ENCODE measurements around the gene PFKL.

The PFKL gene

GRCh38 chr21:44304877-44305293 is 5.0 kb downstream of the PFKL start:
- no peak for DNase-seq (ENCODE audit: low read depth)
- H3K4me3 ChIP-seq (ENCODE audit: low read depth, low read length) = no peak overlapping the region
- TF ChIP-seq, protein P1, sequence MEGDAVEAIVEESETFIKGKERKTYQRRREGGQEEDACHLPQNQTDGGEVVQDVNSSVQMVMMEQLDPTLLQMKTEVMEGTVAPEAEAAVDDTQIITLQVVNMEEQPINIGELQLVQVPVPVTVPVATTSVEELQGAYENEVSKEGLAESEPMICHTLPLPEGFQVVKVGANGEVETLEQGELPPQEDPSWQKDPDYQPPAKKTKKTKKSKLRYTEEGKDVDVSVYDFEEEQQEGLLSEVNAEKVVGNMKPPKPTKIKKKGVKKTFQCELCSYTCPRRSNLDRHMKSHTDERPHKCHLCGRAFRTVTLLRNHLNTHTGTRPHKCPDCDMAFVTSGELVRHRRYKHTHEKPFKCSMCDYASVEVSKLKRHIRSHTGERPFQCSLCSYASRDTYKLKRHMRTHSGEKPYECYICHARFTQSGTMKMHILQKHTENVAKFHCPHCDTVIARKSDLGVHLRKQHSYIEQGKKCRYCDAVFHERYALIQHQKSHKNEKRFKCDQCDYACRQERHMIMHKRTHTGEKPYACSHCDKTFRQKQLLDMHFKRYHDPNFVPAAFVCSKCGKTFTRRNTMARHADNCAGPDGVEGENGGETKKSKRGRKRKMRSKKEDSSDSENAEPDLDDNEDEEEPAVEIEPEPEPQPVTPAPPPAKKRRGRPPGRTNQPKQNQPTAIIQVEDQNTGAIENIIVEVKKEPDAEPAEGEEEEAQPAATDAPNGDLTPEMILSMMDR (IDR thresholded peaks at IDR 0.05; ENCODE audit: control insufficient read depth, extremely low read depth, insufficient read depth) = peak; percentile 61

DNA sequence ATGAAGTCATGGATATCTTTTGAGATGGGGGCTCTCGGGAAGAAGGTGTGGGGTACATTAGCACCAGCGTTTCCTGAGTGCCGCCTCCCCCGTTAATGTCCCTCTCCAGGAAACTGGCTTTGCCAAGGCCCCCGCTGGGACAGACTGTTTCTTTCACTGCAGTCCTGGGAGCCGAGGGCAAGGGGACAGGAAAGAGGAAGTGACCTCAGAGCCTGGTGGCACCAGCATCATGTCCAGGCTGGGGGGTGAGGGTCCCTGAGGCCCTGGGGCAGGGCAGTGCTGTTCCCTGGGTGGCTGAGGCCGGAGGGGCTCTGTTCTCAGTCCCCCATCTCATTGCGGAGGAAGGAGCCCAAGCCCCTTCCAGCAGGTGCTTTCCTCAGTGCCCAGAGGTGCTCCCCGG is 5.8 kb downstream of the PFKL start:
- TF ChIP-seq, protein P1 (IDR thresholded peaks at IDR 0.05; ENCODE audit: control insufficient read depth, extremely low read depth, insufficient read depth) = no peak
- H3K4me3 ChIP-seq (ENCODE audit: low read depth, low read length) = no peak overlapping the region
- DNase-seq (ENCODE audit: low read depth) = no peak

GRCh38 chr21:44306936-44307704 is 7.3 kb downstream of the PFKL start:
- H3K4me3 ChIP-seq (ENCODE audit: low read depth, low read length) = no peak overlapping the region
- TF ChIP-seq, protein P1 (IDR thresholded peaks at IDR 0.05; ENCODE audit: control insufficient read depth, extremely low read depth, insufficient read depth) = no peak
- no peak for DNase-seq (ENCODE audit: low read depth)

DNA sequence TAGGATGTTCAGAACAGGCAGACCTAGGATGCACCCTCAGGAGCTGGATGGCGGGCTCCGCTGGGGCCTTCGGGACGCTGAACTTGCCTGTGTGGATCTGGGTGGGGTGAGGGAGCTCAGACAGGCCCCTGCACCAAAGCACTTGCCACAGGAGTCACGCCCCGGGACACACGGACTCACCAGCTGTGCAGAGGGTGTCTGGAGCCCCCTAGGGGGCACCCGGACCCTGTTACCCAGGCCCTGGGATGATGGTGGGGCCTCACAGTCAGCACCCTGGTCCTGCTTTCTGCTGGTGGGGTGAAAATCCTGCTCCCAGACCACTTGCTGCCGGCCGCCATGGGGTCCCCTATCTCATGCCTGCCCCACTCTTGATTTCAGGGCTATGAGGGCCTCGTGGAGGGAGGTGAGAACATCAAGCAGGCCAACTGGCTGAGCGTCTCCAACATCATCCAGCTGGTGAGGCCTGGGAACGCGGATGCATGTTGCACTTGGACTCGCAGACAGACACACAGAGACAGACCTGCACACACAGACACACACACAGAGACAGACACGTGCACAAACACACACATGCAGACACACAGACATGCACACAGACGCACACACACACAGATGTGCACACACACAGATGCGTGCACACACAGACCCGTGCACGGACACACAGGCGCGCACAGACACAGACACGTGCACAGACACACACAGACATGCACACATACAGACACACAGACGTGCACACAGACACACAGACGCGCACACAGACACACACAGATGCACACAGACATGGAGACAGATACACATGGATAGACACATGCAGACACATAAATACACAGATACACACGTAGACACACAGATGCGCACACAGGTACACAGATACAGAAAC is 11.0 kb downstream of the PFKL start:
- TF ChIP-seq, protein P1 (IDR thresholded peaks at IDR 0.05; ENCODE audit: control insufficient read depth, extremely low read depth, insufficient read depth) = no peak
- DNase-seq (ENCODE audit: low read depth) = no peak
- H3K4me3 ChIP-seq (ENCODE audit: low read depth, low read length) = no peak overlapping the region

GRCh38 chr21:44312089-44312488 is 12.2 kb downstream of the PFKL start:
- H3K4me3 ChIP-seq (ENCODE audit: low read depth, low read length) = no peak overlapping the region
- TF ChIP-seq, protein P1 (IDR thresholded peaks at IDR 0.05; ENCODE audit: control insufficient read depth, extremely low read depth, insufficient read depth) = no peak
- no peak for DNase-seq (ENCODE audit: low read depth)

GRCh38 chr21:44312716-44313115 is 12.9 kb downstream of the PFKL start:
- no peak for DNase-seq (ENCODE audit: low read depth)
- TF ChIP-seq, protein P1 (IDR thresholded peaks at IDR 0.05; ENCODE audit: control insufficient read depth, extremely low read depth, insufficient read depth) = no peak
- H3K4me3 ChIP-seq (ENCODE audit: low read depth, low read length) = no peak overlapping the region
